ENCODE results near the gene SLC66A3.

SLC66A3 gene

DNA sequence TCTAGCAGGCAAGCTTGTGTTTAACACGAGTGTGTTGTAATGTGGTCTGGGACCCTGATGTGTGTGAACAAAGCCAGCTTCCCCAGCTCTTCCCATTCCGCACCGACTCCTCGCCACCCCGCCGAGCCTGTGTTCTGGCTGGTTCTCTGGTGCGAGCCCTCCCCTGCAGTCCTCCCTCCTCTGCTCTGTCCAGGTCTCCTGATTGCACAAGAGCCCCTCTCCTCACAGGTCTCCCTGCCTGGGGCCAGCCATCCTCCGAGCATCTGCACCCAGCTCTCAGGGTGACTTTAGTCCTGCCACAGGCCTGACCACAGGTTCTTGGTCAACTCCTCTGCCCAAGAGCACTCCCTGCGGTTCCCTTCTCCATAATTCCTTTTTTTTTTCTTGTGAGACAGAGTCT, 13.2 kb downstream of the SLC66A3 start:
- DNase-seq: no peak
- Histone ChIP-seq H3K9me3 (no peaks in the 10 kb centered on the region), H3K27me3 (no peaks in the 10 kb centered on the region), H3K27ac (no peak overlapping the region), H3K4me3 (no peak overlapping the region), H3K4me1 (no peaks in the 10 kb centered on the region), H3K36me3 (peaks cover 0 to 7% (median 4%) of the 10 kb centered on the region in 3 donors)
- TF ChIP-seq, protein P1, sequence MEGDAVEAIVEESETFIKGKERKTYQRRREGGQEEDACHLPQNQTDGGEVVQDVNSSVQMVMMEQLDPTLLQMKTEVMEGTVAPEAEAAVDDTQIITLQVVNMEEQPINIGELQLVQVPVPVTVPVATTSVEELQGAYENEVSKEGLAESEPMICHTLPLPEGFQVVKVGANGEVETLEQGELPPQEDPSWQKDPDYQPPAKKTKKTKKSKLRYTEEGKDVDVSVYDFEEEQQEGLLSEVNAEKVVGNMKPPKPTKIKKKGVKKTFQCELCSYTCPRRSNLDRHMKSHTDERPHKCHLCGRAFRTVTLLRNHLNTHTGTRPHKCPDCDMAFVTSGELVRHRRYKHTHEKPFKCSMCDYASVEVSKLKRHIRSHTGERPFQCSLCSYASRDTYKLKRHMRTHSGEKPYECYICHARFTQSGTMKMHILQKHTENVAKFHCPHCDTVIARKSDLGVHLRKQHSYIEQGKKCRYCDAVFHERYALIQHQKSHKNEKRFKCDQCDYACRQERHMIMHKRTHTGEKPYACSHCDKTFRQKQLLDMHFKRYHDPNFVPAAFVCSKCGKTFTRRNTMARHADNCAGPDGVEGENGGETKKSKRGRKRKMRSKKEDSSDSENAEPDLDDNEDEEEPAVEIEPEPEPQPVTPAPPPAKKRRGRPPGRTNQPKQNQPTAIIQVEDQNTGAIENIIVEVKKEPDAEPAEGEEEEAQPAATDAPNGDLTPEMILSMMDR (IDR thresholded peaks at IDR 0.05): no peak
- intact Hi-C loops (cut with DNase I; ENCODE audit: low total_unique reads): no loop called here

DNA sequence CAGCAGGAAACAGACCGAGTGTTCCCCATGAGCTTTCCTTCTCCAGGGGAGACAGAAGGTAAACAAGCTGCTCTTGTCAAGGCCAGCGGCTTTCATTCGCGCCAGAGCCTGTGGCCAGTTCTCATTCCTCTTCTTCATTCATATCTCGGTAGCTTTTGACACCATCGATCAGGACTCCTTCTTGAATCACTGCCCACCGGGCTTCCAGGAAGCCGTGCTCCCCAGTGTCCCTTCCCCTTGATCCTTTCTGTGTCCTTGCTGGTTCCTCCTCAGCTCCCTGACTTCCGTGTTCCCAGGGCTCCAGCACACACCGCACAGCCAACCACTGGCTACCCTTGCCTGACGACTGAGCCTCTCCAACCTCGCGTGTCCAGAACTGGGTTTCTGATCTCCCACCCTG, 14.1 kb downstream of the SLC66A3 start:
- no peak overlapping the region for H3K4me3 ChIP-seq
- TF ChIP-seq, protein P1 (IDR thresholded peaks at IDR 0.05): no peak
- no peaks in the 10 kb centered on the region for H3K9me3 ChIP-seq
- H3K27ac ChIP-seq: no peak overlapping the region
- H3K27me3 ChIP-seq: no peaks in the 10 kb centered on the region
- no peaks in the 10 kb centered on the region for H3K4me1 ChIP-seq
- DNase-seq: no peak
- intact Hi-C loops (cut with DNase I; ENCODE audit: low total_unique reads): no loop called here
- peaks cover 0 to 7% (median 0%) of the 10 kb centered on the region in 3 donors for H3K36me3 ChIP-seq

DNA sequence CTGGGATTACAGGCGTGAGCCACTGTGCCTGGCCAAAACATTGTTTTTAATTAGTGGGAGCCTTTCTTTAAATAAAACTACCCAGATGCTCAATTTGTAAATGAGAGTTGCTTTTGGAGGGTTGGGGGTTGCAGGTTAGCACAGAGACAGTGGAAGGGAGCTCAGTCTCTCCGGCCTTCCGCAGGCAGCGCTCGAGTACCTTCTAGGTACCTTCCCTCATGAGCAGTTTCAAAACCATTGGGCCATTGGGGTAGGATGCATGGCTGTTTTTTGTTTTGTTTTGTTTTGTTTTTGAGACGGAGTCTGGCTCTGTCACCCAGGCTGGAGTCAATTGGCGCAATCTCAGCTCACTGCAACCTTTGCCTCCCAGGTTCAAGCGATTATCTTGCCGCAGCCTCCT, 19.0 kb downstream of the SLC66A3 start:
- H3K4me3 ChIP-seq: no peak overlapping the region
- H3K4me1 ChIP-seq: no peaks in the 10 kb centered on the region
- no peak for DNase-seq
- intact Hi-C loops (cut with DNase I; ENCODE audit: low total_unique reads): no loop called here
- H3K27me3 ChIP-seq: no peaks in the 10 kb centered on the region
- peaks cover 0 to 4% (median 0%) of the 10 kb centered on the region in 3 donors for H3K36me3 ChIP-seq
- TF ChIP-seq, protein P1 (IDR thresholded peaks at IDR 0.05): no peak
- H3K27ac ChIP-seq: no peak overlapping the region
- no peaks in the 10 kb centered on the region for H3K9me3 ChIP-seq

DNA sequence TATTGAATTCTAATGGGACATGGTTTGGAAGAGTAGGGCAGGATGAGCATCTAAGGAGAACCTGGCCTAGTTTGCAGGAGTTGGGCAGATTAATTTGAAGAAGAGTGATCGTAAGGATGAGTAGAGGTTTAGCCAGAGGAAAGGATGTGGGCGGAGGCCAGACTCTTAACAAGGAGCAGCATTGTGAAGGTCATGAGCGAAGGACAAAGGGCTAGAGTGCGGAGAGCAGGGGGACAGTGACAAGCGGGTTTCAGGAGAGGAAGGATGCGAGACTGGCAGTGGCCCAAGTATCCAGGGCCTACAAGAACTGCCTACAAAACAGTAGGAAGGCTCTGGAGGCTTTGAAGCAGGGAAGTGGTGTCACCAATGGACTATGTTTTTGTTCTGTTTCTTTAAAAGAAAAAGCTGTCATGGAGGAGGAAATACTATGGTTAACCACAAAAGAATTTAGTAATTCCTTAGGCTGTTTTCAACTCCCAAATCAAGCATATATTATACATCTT, 20.1 kb downstream of the SLC66A3 start:
- Histone ChIP-seq H3K9me3 (no peaks in the 10 kb centered on the region), H3K4me1 (no peaks in the 10 kb centered on the region), H3K27ac (no peak overlapping the region), H3K4me3 (no peak overlapping the region), H3K27me3 (no peaks in the 10 kb centered on the region), H3K36me3 (peaks cover 0 to 14% (median 7%) of the 10 kb centered on the region in 3 donors)
- DNase-seq: peak in 1 of 2 donors; percentile 47
- TF ChIP-seq, protein P1 (IDR thresholded peaks at IDR 0.05): no peak
- intact Hi-C loops (cut with DNase I; ENCODE audit: low total_unique reads): no loop called here

DNA sequence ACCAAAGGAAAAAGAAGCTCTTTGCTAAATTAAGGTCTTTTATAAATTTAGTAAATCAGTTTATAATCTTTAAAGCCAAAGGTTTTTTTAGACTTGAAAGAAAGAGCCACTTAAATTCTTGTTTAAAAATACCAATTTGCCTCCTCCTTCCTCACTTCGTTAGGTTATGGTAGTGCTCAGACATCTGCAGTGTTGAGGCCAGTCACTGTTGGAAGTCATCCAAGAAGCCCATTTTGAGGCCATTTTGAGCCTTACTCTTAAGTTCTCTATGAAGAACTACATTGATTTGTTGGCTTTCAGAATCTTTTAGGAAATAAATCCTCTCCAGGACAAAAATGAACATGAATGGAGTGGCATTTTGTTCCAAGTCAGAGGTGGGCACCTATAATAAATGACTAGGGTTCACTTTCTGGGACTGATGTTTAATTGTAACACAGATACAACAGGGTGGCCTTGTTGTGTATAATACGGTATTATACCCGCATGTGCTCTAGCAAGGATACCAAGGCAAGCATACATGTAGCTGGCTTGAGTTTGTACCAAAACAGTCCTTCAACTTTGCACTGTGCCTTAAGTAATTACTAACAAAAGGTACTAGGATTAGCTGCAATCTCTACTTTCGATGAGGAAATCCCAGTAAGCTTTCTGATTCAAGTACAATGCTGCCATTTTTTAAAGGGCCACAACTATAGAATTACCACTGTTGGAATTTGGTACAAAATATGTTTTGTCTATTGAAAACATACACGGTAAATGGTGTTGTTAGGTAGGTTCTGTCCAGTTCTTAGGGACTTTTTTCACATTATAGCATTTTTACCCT, 22.8 kb downstream of the SLC66A3 start:
- intact Hi-C loops (cut with DNase I; ENCODE audit: low total_unique reads): no loop called here

More for the DNA sequence above, 22.8 kb downstream of the SLC66A3 start:
- Histone ChIP-seq H3K9me3 (no peaks in the 10 kb centered on the region), H3K27ac (no peak overlapping the region), H3K4me1 (no peaks in the 10 kb centered on the region), H3K27me3 (no peaks in the 10 kb centered on the region), H3K4me3 (no peak overlapping the region), H3K36me3 (peaks cover 19 to 36% (median 31%) of the 10 kb centered on the region in 3 donors)
- no peak for DNase-seq
- TF ChIP-seq, protein P1 (IDR thresholded peaks at IDR 0.05): no peak
